Activated CD4-positive, alpha-beta T cell treated with anti-CD3 and anti-CD28 coated beads, Interleukin-2, amount 50 U/mL, for 48 hours (primary cell): Measurements from ENCODE around the gene KIRREL1.
"Not testable (repeated sequence)": the region's sequence is repeated elsewhere in the genome, so short reads cannot be mapped to it uniquely, and the experiment has no call there.

Source experiments
- DNase-seq, 2 experiments: peaks; one replicate each; pipeline ENCODE4 v3.0.0-alpha.2; 2020

KIRREL1 gene

GRCh38 chr1:158112994-158113758, 119.7 kb downstream of the KIRREL1 start:
- DNase-seq = peak; percentile 28 to 31

GRCh38 chr1:158113759-158114127, 120.3 kb downstream of the KIRREL1 start:
- no peak for DNase-seq

- no peak for DNase-seq
Observed at GRCh38 chr1:158115126-158115525, 121.7 kb downstream of the KIRREL1 start.

- no peak for DNase-seq
Observed at GRCh38 chr1:158116311-158117167, 123.1 kb downstream of the KIRREL1 start.

GRCh38 chr1:158117854-158118704, 124.6 kb downstream of the KIRREL1 start:
- DNase-seq = peak; percentile 17 to 35

GRCh38 chr1:158118713-158119402, 125.4 kb downstream of the KIRREL1 start:
- DNase-seq = no peak

- DNase-seq = no peak
Observed at GRCh38 chr1:158119976-158120653, 126.7 kb downstream of the KIRREL1 start.

GRCh38 chr1:158121604-158122254, 128.3 kb downstream of the KIRREL1 start:
- DNase-seq = peak in 1 of 2 experiments; percentile 19

- DNase-seq = no peak
Observed at GRCh38 chr1:158122833-158123388, 129.5 kb downstream of the KIRREL1 start.

- DNase-seq = no peak
Observed at GRCh38 chr1:158124034-158124433, 130.6 kb downstream of the KIRREL1 start.

GRCh38 chr1:158124999-158125398, 131.6 kb downstream of the KIRREL1 start:
- DNase-seq = peak; percentile 67 to 78

- DNase-seq = peak in 1 of 2 experiments; percentile 11
Observed at GRCh38 chr1:158126425-158126824, 133.0 kb downstream of the KIRREL1 start.

- DNase-seq = not testable (repeated sequence)
Observed at GRCh38 chr1:158128531-158128930, 135.1 kb downstream of the KIRREL1 start.

GRCh38 chr1:158131217-158131616, 137.8 kb downstream of the KIRREL1 start:
- DNase-seq = no peak

GRCh38 chr1:158140764-158141192, 147.3 kb downstream of the KIRREL1 start:
- no peak for DNase-seq

- DNase-seq = no peak
Observed at GRCh38 chr1:158145173-158145719, 151.8 kb downstream of the KIRREL1 start.

- DNase-seq = no peak
Observed at GRCh38 chr1:158146165-158146564, 152.7 kb downstream of the KIRREL1 start.

GRCh38 chr1:158146739-158147138, 153.3 kb downstream of the KIRREL1 start:
- DNase-seq = no peak

GRCh38 chr1:158147401-158147800, 154.0 kb downstream of the KIRREL1 start:
- DNase-seq = no peak

GRCh38 chr1:158147869-158148268, 154.4 kb downstream of the KIRREL1 start:
- DNase-seq = no peak
